ENCODE data around the gene NUP188.

Gene NUP188

DNA sequence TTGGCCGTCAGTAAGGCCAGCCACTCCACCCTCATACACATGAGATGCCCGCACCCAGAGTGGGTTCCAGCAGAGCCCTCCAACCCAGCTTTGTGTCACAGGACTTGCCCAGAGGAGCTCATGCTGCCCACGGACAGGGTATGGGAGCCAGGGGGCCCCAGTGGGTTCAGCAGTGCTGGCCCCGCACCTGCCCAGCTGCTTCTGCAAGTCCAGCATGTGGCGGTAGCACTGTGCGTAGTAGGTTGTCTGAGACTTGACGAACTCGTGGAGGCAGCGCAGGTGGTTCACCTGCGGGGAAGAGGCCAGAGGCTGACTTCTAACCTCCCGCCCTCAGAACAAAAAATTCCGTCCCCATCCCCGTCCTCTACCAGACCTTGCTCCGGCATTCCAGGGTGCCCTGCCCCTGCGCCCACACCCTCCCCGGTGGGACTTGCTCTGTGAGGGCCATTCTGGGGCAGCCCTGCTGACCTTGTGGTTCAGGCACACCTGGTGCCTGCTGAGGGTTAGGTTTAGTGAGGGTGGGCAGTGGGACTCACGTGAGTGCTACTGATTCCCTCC, 62.2 kb downstream of the NUP188 start:
- no peak overlapping the region for H3K4me3 ChIP-seq (ENCODE audit: low read depth, low read length)
- TF ChIP-seq, protein P1, sequence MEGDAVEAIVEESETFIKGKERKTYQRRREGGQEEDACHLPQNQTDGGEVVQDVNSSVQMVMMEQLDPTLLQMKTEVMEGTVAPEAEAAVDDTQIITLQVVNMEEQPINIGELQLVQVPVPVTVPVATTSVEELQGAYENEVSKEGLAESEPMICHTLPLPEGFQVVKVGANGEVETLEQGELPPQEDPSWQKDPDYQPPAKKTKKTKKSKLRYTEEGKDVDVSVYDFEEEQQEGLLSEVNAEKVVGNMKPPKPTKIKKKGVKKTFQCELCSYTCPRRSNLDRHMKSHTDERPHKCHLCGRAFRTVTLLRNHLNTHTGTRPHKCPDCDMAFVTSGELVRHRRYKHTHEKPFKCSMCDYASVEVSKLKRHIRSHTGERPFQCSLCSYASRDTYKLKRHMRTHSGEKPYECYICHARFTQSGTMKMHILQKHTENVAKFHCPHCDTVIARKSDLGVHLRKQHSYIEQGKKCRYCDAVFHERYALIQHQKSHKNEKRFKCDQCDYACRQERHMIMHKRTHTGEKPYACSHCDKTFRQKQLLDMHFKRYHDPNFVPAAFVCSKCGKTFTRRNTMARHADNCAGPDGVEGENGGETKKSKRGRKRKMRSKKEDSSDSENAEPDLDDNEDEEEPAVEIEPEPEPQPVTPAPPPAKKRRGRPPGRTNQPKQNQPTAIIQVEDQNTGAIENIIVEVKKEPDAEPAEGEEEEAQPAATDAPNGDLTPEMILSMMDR (IDR thresholded peaks at IDR 0.05; ENCODE audit: insufficient read depth, low read length, missing control alignments), result no peak
- ChIA-PET POLR2A (no interaction called here), CTCF (interaction anchor here (1.2 to 11.1 kb wide), 4 partner anchors 8 to 19 kb away, joined by 3 to 178 read pairs (median 50); partner anchors contain the start of gene SH3GLB2)
- DNase-seq (ENCODE audit: low read depth, low spot score), result no peak

DNA sequence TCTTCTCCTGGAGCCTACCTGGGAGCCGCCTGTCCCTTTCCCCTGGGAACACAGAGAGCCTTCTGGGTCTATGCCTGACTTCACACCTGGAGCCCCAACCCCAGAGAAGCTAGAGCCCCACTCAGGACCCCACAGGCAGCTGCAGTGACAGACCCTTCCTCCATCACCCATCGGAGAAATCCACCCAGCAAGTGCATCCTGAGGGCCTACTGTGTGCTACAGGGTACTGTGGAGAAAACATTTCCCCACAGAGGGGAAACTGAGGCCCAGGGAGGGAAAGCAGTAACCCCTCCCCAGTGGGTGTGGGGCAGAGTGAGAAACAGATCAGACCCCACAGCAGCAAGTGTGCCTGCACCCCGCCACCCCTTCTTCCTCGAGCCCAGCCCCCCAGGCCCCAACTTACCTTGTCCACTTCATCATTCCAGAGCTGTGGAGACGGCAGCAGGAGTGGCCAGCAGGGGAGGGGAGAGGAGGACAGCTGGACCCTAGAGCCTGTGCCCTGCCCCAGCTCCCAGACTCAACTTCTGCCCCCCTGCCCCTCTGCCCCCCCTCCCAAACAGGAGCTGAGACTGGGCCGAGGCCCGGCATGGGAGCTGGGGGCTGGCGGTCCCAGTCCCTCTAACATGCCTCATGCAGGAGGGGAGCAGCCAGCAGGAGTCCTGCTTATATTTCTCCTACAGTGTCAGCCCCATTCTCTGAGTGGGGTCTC, 62.9 kb downstream of the NUP188 start:
- ChIA-PET CTCF (interaction anchor here (1.2 to 11.1 kb wide), 4 partner anchors 9 to 18 kb away, joined by 3 to 178 read pairs (median 50); partner anchors contain the start of gene SH3GLB2), POLR2A (no interaction called here)
- TF ChIP-seq, protein P1 (IDR thresholded peaks at IDR 0.05; ENCODE audit: insufficient read depth, low read length, missing control alignments), result no peak
- no peak for DNase-seq (ENCODE audit: low read depth, low spot score)
- no peak overlapping the region for H3K4me3 ChIP-seq (ENCODE audit: low read depth, low read length)

- TF ChIP-seq, protein P1 (IDR thresholded peaks at IDR 0.05; ENCODE audit: insufficient read depth, low read length, missing control alignments), result no peak
- H3K4me3 ChIP-seq (ENCODE audit: low read depth, low read length), result no peak overlapping the region
- POLR2A ChIA-PET, result no interaction called here
- DNase-seq (ENCODE audit: low read depth, low spot score), result no peak
- CTCF ChIA-PET, result interaction anchor here (1.8 to 11.1 kb wide), 3 partner anchors 9 to 18 kb away, joined by 4 to 178 read pairs (median 98); no protein-coding TSS in a partner anchor
These were observed 63.7 kb downstream of the NUP188 start for GRCh38 chr9:129011170-129011569.

DNA sequence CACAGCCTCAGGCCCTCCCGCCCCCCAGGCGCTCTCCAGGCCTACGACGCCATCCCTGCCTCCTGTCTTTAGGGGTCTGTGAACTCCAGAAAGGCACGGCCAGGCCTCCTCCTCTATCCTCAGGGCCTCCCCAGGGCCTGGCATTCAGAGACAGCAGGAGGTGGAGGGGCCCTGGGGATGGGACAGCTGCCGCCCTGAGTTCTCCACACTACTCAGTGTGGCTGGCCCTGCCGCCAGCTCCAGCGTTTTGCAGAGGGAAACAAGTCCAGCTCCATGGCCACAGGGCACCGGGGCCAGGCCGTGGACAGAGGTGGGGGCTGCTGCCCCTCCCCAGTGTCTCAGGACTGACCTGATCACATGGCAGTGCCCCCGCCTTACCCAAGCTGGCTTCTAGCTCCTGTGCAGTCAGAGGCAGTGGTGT, 64.3 kb downstream of the NUP188 start:
- DNase-seq (ENCODE audit: low read depth, low spot score), result no peak
- no peak overlapping the region for H3K4me3 ChIP-seq (ENCODE audit: low read depth, low read length)
- TF ChIP-seq, protein P1 (IDR thresholded peaks at IDR 0.05; ENCODE audit: insufficient read depth, low read length, missing control alignments), result no peak
- POLR2A ChIA-PET, result no interaction called here
- CTCF ChIA-PET, result interaction anchor here (1.8 kb wide), 1 partner anchor 9 kb away, joined by 4 read pairs; no protein-coding TSS in a partner anchor

DNA sequence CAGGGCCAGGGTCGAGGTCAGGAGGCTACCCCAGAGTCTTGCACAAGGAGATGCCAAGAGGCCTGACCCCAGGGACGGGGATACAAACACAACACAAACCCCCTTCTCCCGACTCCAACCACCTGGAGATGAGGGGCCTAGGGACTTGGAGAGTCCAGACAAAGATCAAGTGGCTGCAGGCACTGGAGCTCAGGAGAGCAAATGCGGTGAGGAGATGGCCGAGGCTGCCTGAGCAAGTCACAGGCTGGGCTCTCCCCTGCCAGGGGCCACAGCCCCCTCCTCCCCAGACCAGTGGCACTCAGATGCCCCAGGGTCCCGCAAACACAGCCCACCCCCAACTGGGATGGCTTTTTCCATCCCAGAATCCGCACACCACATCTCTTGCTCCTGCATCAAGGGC, 64.8 kb downstream of the NUP188 start:
- no peak for DNase-seq (ENCODE audit: low read depth, low spot score)
- no peak overlapping the region for H3K4me3 ChIP-seq (ENCODE audit: low read depth, low read length)
- ChIA-PET POLR2A (no interaction called here), CTCF (interaction anchor here (1.8 to 2.8 kb wide), 2 partner anchors 10 kb away, joined by 4 to 9 read pairs; no protein-coding TSS in a partner anchor)
- TF ChIP-seq, protein P1 (IDR thresholded peaks at IDR 0.05; ENCODE audit: insufficient read depth, low read length, missing control alignments), result no peak

DNA sequence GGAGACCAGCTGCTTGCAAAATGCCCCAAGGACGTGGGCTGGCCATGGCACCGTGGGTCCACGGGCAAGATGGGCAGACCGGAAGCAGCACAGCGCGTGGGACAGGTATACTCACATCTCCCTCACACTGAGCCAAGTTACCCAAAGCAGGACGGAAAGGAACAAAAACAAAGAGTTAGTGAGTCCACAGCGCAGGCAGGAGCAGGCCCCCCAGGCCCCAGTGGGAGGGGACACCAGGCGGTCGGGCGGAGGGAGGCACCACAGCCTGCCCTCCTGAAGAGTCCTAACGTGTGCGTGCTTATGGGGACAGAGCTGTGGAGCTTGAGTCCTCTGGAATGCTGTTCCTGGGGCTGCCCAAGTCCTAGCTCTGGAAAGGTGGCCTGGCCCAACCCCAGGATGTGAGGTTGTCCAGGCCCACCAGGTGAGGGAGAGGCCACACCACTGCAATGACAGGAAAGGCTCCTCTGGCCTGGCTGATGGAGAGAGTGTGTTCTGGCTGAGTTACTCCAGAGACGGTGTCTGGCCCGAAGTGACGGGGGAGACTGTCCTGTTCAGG, 65.5 kb downstream of the NUP188 start:
- TF ChIP-seq, protein P1 (IDR thresholded peaks at IDR 0.05; ENCODE audit: insufficient read depth, low read length, missing control alignments), result no peak
- H3K4me3 ChIP-seq (ENCODE audit: low read depth, low read length), result no peak overlapping the region
- ChIA-PET CTCF (interaction anchor here (1.8 to 2.8 kb wide), 2 partner anchors 10 to 11 kb away, joined by 4 to 9 read pairs; no protein-coding TSS in a partner anchor), POLR2A (no interaction called here)
- no peak for DNase-seq (ENCODE audit: low read depth, low spot score)

All from AG04449 (cell line).